Neural cell (in vitro differentiated cells): Measurements from ENCODE around the gene VPS54. TPM values are rescaled to one million over a fixed set of nuclear protein-coding genes. Genes with fewer than 3 reads are reported as not detected.

Experiments used
- H2AFZ ChIP-seq: fragments of 200-600, 300-800 bp; sonication (generic), shearing (Covaris generic); 2 replicates; pipeline ENCODE4 v1.6.0; 2014; ENCODE audit warnings: low read depth, mild to moderate bottlenecking, antibody characterized with exemption, low read length, moderate library complexity
- H3F3A ChIP-seq: fragments of 200-600 bp; shearing (Covaris generic); 2 replicates; pipeline ENCODE4 v1.6.1; 2016; ENCODE audit warnings: mild to moderate bottlenecking, moderate library complexity, mixed read lengths, antibody characterized with exemption, low read length; ENCODE audit not compliant: insufficient read depth, poor library complexity, severe bottlenecking
- H3K27ac ChIP-seq: fragments of 200-600, 300-800 bp; sonication (generic), shearing (Covaris generic); 2 replicates; pipeline ENCODE4 v1.5.1; 2014; ENCODE audit warnings: mild to moderate bottlenecking, low read length, moderate library complexity
- H3K27me3 ChIP-seq: fragments of 300-800, 200-600 bp; sonication (generic), shearing (Covaris generic); 2 replicates; pipeline ENCODE4 v1.6.0; 2014; ENCODE audit warnings: mild to moderate bottlenecking, low read depth, low read length, moderate library complexity; ENCODE audit not compliant: insufficient read depth
- H3K36me3 ChIP-seq: fragments of 300-800, 200-600 bp; sonication (generic), shearing (Covaris generic); 2 replicates; pipeline ENCODE4 v1.5.1; 2014; ENCODE audit warnings: mild to moderate bottlenecking, antibody characterized with exemption, low read length, moderate library complexity; ENCODE audit not compliant: insufficient read depth
- H3K4me2 ChIP-seq: fragments of 300-800, 200-600 bp; sonication (generic), shearing (Covaris generic); 2 replicates; pipeline ENCODE4 v1.6.0; 2014; ENCODE audit warnings: mild to moderate bottlenecking, low read length
- H3K4me3 ChIP-seq: fragments of 300-800, 200-600 bp; sonication (generic), shearing (Covaris generic); 2 replicates; pipeline ENCODE4 v1.5.1; 2014; ENCODE audit warnings: mild to moderate bottlenecking, low read length, moderate library complexity
- H3K79me2 ChIP-seq: fragments of 200-600 bp; shearing (Covaris generic); replicated peaks from 2 replicates; pipeline ENCODE4 v1.6.0; 2014; ENCODE audit warnings: mild to moderate bottlenecking, low read length, moderate library complexity; ENCODE audit not compliant: insufficient read depth
- H3K9ac ChIP-seq: fragments of 300-800, 200-600 bp; sonication (generic), shearing (Covaris generic); 2 replicates; pipeline ENCODE4 v1.6.1; 2016; ENCODE audit warnings: mild to moderate bottlenecking, low read length, mixed read lengths
- H3K9me2 ChIP-seq: fragments of 200-600 bp; shearing (Covaris generic); 2 replicates; pipeline ENCODE4 v1.6.1; 2016; ENCODE audit warnings: mild to moderate bottlenecking, low read length, mixed read lengths; ENCODE audit not compliant: insufficient read depth
- H3K9me3 ChIP-seq: fragments of 200-600, 300-800 bp; sonication (generic), shearing (Covaris generic); 2 replicates; pipeline ENCODE4 v1.6.1; 2016; ENCODE audit warnings: mild to moderate bottlenecking, mixed run types, low read length, moderate library complexity, mixed read lengths
- H4K20me1 ChIP-seq: fragments of 200-600 bp; shearing (Covaris generic); 2 replicates; pipeline ENCODE4 v1.6.1; 2016; ENCODE audit warnings: mild to moderate bottlenecking, mixed run types; ENCODE audit not compliant: insufficient read depth
- CTCF ChIP-seq: fragments of 450-650 bp; IDR thresholded peaks from 2 replicates; pipeline ENCODE4 v1.5.1; 2014; ENCODE audit warnings: antibody characterized with exemption, mild to moderate bottlenecking, moderate library complexity; ENCODE audit not compliant: poor library complexity, severe bottlenecking
- EP300 ChIP-seq: fragments of 450-650 bp; conservative IDR thresholded peaks from 2 replicates; pipeline ENCODE4 v1.6.1; 2014; ENCODE audit warnings: antibody characterized with exemption, mild to moderate bottlenecking, moderate library complexity; ENCODE audit not compliant: poor library complexity, severe bottlenecking
- EZH2 ChIP-seq: fragments of 200-600, 300-800 bp; shearing (Covaris generic), sonication (generic); IDR thresholded peaks from 2 replicates; pipeline ENCODE4 v1.6.1; 2014; ENCODE audit warnings: antibody characterized with exemption, low read length, borderline replicate concordance, mild to moderate bottlenecking; ENCODE audit not compliant: insufficient read depth, poor library complexity, severe bottlenecking
- MXI1 ChIP-seq: fragments of 450-650 bp; conservative IDR thresholded peaks from 2 replicates; pipeline ENCODE4 v1.6.1; 2014; ENCODE audit warnings: antibody characterized with exemption, mild to moderate bottlenecking; ENCODE audit not compliant: poor library complexity, severe bottlenecking
- POLR2AphosphoS5 ChIP-seq: IDR thresholded peaks from 2 replicates; pipeline ENCODE4 v1.6.1; 2012
- RAD21 ChIP-seq: fragments of 450-650 bp; conservative IDR thresholded peaks from 2 replicates; pipeline ENCODE4 v1.6.1; 2014; ENCODE audit warnings: antibody characterized with exemption, mild to moderate bottlenecking, moderate library complexity
- REST ChIP-seq: IDR thresholded peaks from 2 replicates; pipeline ENCODE4 v1.6.1; 2012; ENCODE audit warnings: borderline replicate concordance
- SMC3 ChIP-seq: fragments of 450-650 bp; conservative IDR thresholded peaks from 2 replicates; pipeline ENCODE4 v1.6.1; 2014; ENCODE audit warnings: antibody characterized with exemption, mild to moderate bottlenecking, moderate library complexity; ENCODE audit not compliant: poor library complexity
- TAF1 ChIP-seq: IDR thresholded peaks from 2 replicates; pipeline ENCODE4 v1.6.1; 2012; ENCODE audit warnings: low read depth
- polyA plus RNA-seq: library from polyadenylated mRNA; depleted of rRNA; stranded (reverse); fragments of >200 nt; gene quantifications from 2 replicates; pipeline ENCODE4 v1.2.3, GENCODE V29; 2014

Gene VPS54
- polyA plus RNA-seq, 1 donor from 2014 or later, result 34.2 TPM

- peaks cover 28% of the 10 kb centered on the region for H3K79me2 ChIP-seq
- H3K9ac ChIP-seq, result no peak overlapping the region
- TF ChIP-seq EP300 (no peak), SMC3 (no peak), MXI1 (no peak), EZH2 (no peak), TAF1 (no peak), POLR2AphosphoS5 (no peak), CTCF (no peak), REST (no peak), RAD21 (no peak)
- H4K20me1 ChIP-seq, result no peaks in the 10 kb centered on the region
- H2AFZ ChIP-seq, result no peak overlapping the region
- no peak overlapping the region for H3K4me2 ChIP-seq
- H3K36me3 ChIP-seq, result no peaks in the 10 kb centered on the region
- no peaks in the 10 kb centered on the region for H3K9me3 ChIP-seq
- no peak overlapping the region for H3K27ac ChIP-seq
- H3K9me2 ChIP-seq, result no peaks in the 10 kb centered on the region
- no peak overlapping the region for H3K4me3 ChIP-seq
- no peaks in the 10 kb centered on the region for H3F3A ChIP-seq
- no peaks in the 10 kb centered on the region for H3K27me3 ChIP-seq
Observed at GRCh38 chr2:64007924-64008323, 11.3 kb downstream of the VPS54 start.

GRCh38 chr2:64005707-64006356, 13.4 kb downstream of the VPS54 start:
- H3K79me2 ChIP-seq, result peaks cover 20% of the 10 kb centered on the region
- no peaks in the 10 kb centered on the region for H3K27me3 ChIP-seq
- H3K4me3 ChIP-seq, result no peak overlapping the region
- H3F3A ChIP-seq, result no peaks in the 10 kb centered on the region
- no peaks in the 10 kb centered on the region for H4K20me1 ChIP-seq
- TF ChIP-seq CTCF (no peak), RAD21 (no peak), EZH2 (no peak), MXI1 (no peak), EP300 (no peak), SMC3 (no peak), TAF1 (no peak), POLR2AphosphoS5 (no peak), REST (no peak)
- no peak overlapping the region for H2AFZ ChIP-seq
- no peaks in the 10 kb centered on the region for H3K36me3 ChIP-seq
- no peaks in the 10 kb centered on the region for H3K9me3 ChIP-seq
- no peak overlapping the region for H3K27ac ChIP-seq
- no peak overlapping the region for H3K9ac ChIP-seq
- H3K4me2 ChIP-seq, result no peak overlapping the region
- no peaks in the 10 kb centered on the region for H3K9me2 ChIP-seq
